ENCODE data around the gene GRM8.

The GRM8 gene

DNA sequence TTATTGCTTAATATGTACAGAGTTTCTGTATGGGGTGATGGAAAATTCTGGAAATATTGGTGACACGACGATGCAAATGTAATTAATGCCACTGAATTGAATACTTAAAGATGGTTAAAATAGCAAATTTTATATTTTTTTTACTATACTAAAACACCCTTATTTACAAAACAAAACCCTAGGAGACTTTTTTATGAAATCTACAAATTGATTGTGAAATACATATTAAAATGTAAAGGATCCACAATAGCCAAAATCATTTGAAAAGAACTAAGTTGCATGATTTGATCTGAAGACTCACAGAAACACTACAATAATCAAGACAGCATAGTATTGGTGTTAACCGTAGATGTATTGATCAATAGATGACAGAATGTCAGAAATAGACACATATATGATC lies 252.0 kb downstream of the GRM8 start:
- Histone ChIP-seq H3K36me3 (ENCODE audit: insufficient read depth, low read length) (no peaks in the 10 kb centered on the region), H4K20me1 (ENCODE audit: insufficient read depth, low read length, poor library complexity, severe bottlenecking) (no peaks in the 10 kb centered on the region), H3K4me1 (ENCODE audit: insufficient read depth, low read length, poor library complexity, severe bottlenecking) (no peaks in the 10 kb centered on the region), H3K9ac (ENCODE audit: low read depth, low read length, poor library complexity, severe bottlenecking) (no peak overlapping the region), H2AFZ (ENCODE audit: low read length) (no peak overlapping the region), H3K4me2 (ENCODE audit: low read depth, low read length, poor library complexity, severe bottlenecking) (no peak overlapping the region), H3K79me2 (ENCODE audit: insufficient read depth, low read length) (no peaks in the 10 kb centered on the region), H3K27me3 (ENCODE audit: insufficient read depth, low read length, poor library complexity, severe bottlenecking) (no peaks in the 10 kb centered on the region), H3K9me2 (replicated peaks; ENCODE audit: low read depth, low read length) (no peaks in the 10 kb centered on the region), H3K9me3 (ENCODE audit: insufficient read depth, low read depth, low read length) (no peaks in the 10 kb centered on the region), H3F3A (ENCODE audit: low read depth) (no peaks in the 10 kb centered on the region), H3K4me3 (ENCODE audit: low read length, poor library complexity, severe bottlenecking) (no peak overlapping the region)
- TF ChIP-seq CTCF (conservative IDR thresholded peaks at IDR 0.05; ENCODE audit: low read length) = no peak
- no peak for TF ChIP-seq EZH2phosphoT487 (IDR thresholded peaks at IDR 0.05; ENCODE audit: borderline replicate concordance)

GRCh38 chr7:126996659-126997058 lies 256.1 kb downstream of the GRM8 start:
- no peaks in the 10 kb centered on the region for H4K20me1 ChIP-seq (ENCODE audit: insufficient read depth, low read length, poor library complexity, severe bottlenecking)
- H3K36me3 ChIP-seq (ENCODE audit: insufficient read depth, low read length) = no peaks in the 10 kb centered on the region
- no peaks in the 10 kb centered on the region for H3K27me3 ChIP-seq (ENCODE audit: insufficient read depth, low read length, poor library complexity, severe bottlenecking)
- no peak for TF ChIP-seq EZH2phosphoT487 (IDR thresholded peaks at IDR 0.05; ENCODE audit: borderline replicate concordance)
- no peak for TF ChIP-seq CTCF (conservative IDR thresholded peaks at IDR 0.05; ENCODE audit: low read length)
- no peaks in the 10 kb centered on the region for H3K79me2 ChIP-seq (ENCODE audit: insufficient read depth, low read length)
- H3K9ac ChIP-seq (ENCODE audit: low read depth, low read length, poor library complexity, severe bottlenecking) = no peak overlapping the region
- H3F3A ChIP-seq (ENCODE audit: low read depth) = no peaks in the 10 kb centered on the region
- no peaks in the 10 kb centered on the region for H3K9me3 ChIP-seq (ENCODE audit: insufficient read depth, low read depth, low read length)
- H3K4me3 ChIP-seq (ENCODE audit: low read length, poor library complexity, severe bottlenecking) = no peak overlapping the region
- no peaks in the 10 kb centered on the region for H3K4me1 ChIP-seq (ENCODE audit: insufficient read depth, low read length, poor library complexity, severe bottlenecking)
- H3K4me2 ChIP-seq (ENCODE audit: low read depth, low read length, poor library complexity, severe bottlenecking) = no peak overlapping the region
- no peak overlapping the region for H2AFZ ChIP-seq (ENCODE audit: low read length)
- H3K9me2 ChIP-seq (replicated peaks; ENCODE audit: low read depth, low read length) = no peaks in the 10 kb centered on the region

GRCh38 chr7:126993626-126994213 lies 259.0 kb downstream of the GRM8 start:
- Histone ChIP-seq H3K4me1 (ENCODE audit: insufficient read depth, low read length, poor library complexity, severe bottlenecking) (no peaks in the 10 kb centered on the region), H3K4me2 (ENCODE audit: low read depth, low read length, poor library complexity, severe bottlenecking) (no peak overlapping the region), H2AFZ (ENCODE audit: low read length) (no peak overlapping the region), H3K4me3 (ENCODE audit: low read length, poor library complexity, severe bottlenecking) (no peak overlapping the region), H3K79me2 (ENCODE audit: insufficient read depth, low read length) (no peaks in the 10 kb centered on the region), H3F3A (ENCODE audit: low read depth) (no peaks in the 10 kb centered on the region), H3K36me3 (ENCODE audit: insufficient read depth, low read length) (no peaks in the 10 kb centered on the region), H3K9me3 (ENCODE audit: insufficient read depth, low read depth, low read length) (no peaks in the 10 kb centered on the region), H4K20me1 (ENCODE audit: insufficient read depth, low read length, poor library complexity, severe bottlenecking) (no peaks in the 10 kb centered on the region), H3K9me2 (replicated peaks; ENCODE audit: low read depth, low read length) (no peaks in the 10 kb centered on the region), H3K27me3 (ENCODE audit: insufficient read depth, low read length, poor library complexity, severe bottlenecking) (no peaks in the 10 kb centered on the region), H3K9ac (ENCODE audit: low read depth, low read length, poor library complexity, severe bottlenecking) (no peak overlapping the region)
- TF ChIP-seq EZH2phosphoT487 (IDR thresholded peaks at IDR 0.05; ENCODE audit: borderline replicate concordance) (no peak), CTCF (conservative IDR thresholded peaks at IDR 0.05; ENCODE audit: low read length) (no peak)
